IMR-90 (cell line): ENCODE results near the gene RGS9. TPM values are rescaled to one million over a fixed set of nuclear protein-coding genes. Genes with fewer than 3 reads are reported as not detected.

Experiments used
- ATAC-seq: fragments of 200-7000 bp; cut with Tn5 transposase; 2 replicates; pipeline ENCODE4 v1.9.1; 2020; ENCODE audit warnings: low read depth, mild to moderate bottlenecking, moderate library complexity
- BruUV-seq: library from RNA; stranded (reverse); fragments of 400-500 nt; replicated peaks from 2 replicates; lab custom pipeline; 2021; lab: Mats Ljungman, UMichigan
- CTCF ChIA-PET: fragments of 300-600 bp; formaldehyde crosslinking; extraction: SDS; loops from one replicate; lab custom pipeline; 2021; ENCODE audit warnings: antibody characterized with exemption; lab: Yijun Ruan, JAX
- POLR2A ChIA-PET: fragments of 300-600 bp; sonication (Branson Sonifier 250); formaldehyde crosslinking; loops from one replicate; lab custom pipeline; 2022; ENCODE audit warnings: antibody characterized with exemption; ENCODE audit not compliant: unreplicated experiment; lab: Charles Lee
- DNase-seq: peaks from one replicate; pipeline ENCODE4 v3.0.0; 2013
- H2AFZ ChIP-seq: replicated peaks from 2 replicates; pipeline ENCODE3; 2013; ENCODE audit warnings: low read length, mild to moderate bottlenecking; ENCODE audit not compliant: poor library complexity
- H2AK5ac ChIP-seq: 2 replicates; pipeline ENCODE4 v1.6.1; 2013; ENCODE audit warnings: low read depth, low read length, inconsistent platforms
- H2AK9ac ChIP-seq: replicated peaks from 2 replicates; pipeline ENCODE3; 2013; ENCODE audit warnings: mild to moderate bottlenecking, low read depth, low read length, moderate library complexity; ENCODE audit not compliant: poor library complexity
- H2BK120ac ChIP-seq: 2 replicates; pipeline ENCODE4 v1.6.1; 2013; ENCODE audit warnings: low read depth, low read length, inconsistent platforms
- H2BK15ac ChIP-seq: 3 replicates; pipeline ENCODE4 v1.6.1; 2013; ENCODE audit warnings: low read depth, low read length, inconsistent platforms
- H2BK20ac ChIP-seq: 2 replicates; pipeline ENCODE4 v1.6.1; 2013; ENCODE audit warnings: low read depth, mild to moderate bottlenecking, inconsistent platforms, low read length, moderate library complexity
- H2BK5ac ChIP-seq: 2 replicates; pipeline ENCODE4 v1.6.1; 2013; ENCODE audit warnings: mild to moderate bottlenecking, low read depth, low read length, inconsistent platforms; ENCODE audit not compliant: poor library complexity, severe bottlenecking
- H3K14ac ChIP-seq: replicated peaks from 2 replicates; pipeline ENCODE4 v1.6.1; 2013; ENCODE audit warnings: low read depth, low read length, inconsistent platforms
- H3K18ac ChIP-seq: 2 replicates; pipeline ENCODE4 v1.6.1; 2013; ENCODE audit warnings: low read depth, low read length, control low read depth
- H3K23ac ChIP-seq: 2 replicates; pipeline ENCODE4 v1.6.1; 2013; ENCODE audit warnings: low read depth, low read length, inconsistent platforms
- H3K27ac ChIP-seq: 2 replicates; pipeline ENCODE4 v1.5.1; 2013; ENCODE audit warnings: mild to moderate bottlenecking, control low read depth, low read length; ENCODE audit not compliant: insufficient read depth
- H3K27me3 ChIP-seq: 2 replicates; pipeline ENCODE4 v1.6.1; 2013; ENCODE audit warnings: low read length; ENCODE audit not compliant: control insufficient read depth, insufficient read depth
- H3K36me3 ChIP-seq: 2 replicates; pipeline ENCODE4 v1.6.1; 2013; ENCODE audit warnings: low read length, mixed read lengths; ENCODE audit not compliant: control insufficient read depth, insufficient read depth
- H3K4ac ChIP-seq: 2 replicates; pipeline ENCODE4 v1.6.1; 2013; ENCODE audit warnings: low read depth, low read length, inconsistent platforms
- H3K4me1 ChIP-seq: 2 replicates; pipeline ENCODE4 v1.6.1; 2013; ENCODE audit warnings: low read length, mixed read lengths; ENCODE audit not compliant: control insufficient read depth, insufficient read depth
- H3K4me2 ChIP-seq: 2 replicates; pipeline ENCODE4 v1.6.1; 2013; ENCODE audit warnings: low read depth, mild to moderate bottlenecking, control low read depth, low read length, moderate library complexity
- H3K4me3 ChIP-seq: 2 replicates; pipeline ENCODE4 v1.5.1; 2013; ENCODE audit warnings: low read depth, mild to moderate bottlenecking, control low read depth, low read length, moderate library complexity; ENCODE audit not compliant: insufficient read depth
- H3K56ac ChIP-seq: 2 replicates; pipeline ENCODE4 v1.6.1; 2013; ENCODE audit warnings: low read length, inconsistent platforms; ENCODE audit not compliant: insufficient read depth; ENCODE audit errors: extremely low read depth
- H3K79me1 ChIP-seq, 2 experiments: 2 replicates each; pipeline ENCODE4 v1.6.1; 2013; ENCODE audit warnings: low read length in 2 of 2, inconsistent platforms in 1 of 2, low read depth in 1 of 2
- H3K9ac ChIP-seq: 2 replicates; pipeline ENCODE4 v1.6.1; 2013; ENCODE audit warnings: low read depth, low read length, control low read depth
- H3K9me1 ChIP-seq: 2 replicates; pipeline ENCODE4 v1.6.1; 2013; ENCODE audit warnings: low read length, inconsistent platforms; ENCODE audit not compliant: insufficient read depth
- H3K9me3 ChIP-seq: 2 replicates; pipeline ENCODE4 v1.6.1; 2013; ENCODE audit warnings: low read length; ENCODE audit not compliant: control insufficient read depth, insufficient read depth
- H4K20me1 ChIP-seq: 2 replicates; pipeline ENCODE4 v1.6.1; 2013; ENCODE audit warnings: low read length, inconsistent platforms; ENCODE audit not compliant: insufficient read depth
- H4K5ac ChIP-seq: 2 replicates; pipeline ENCODE4 v1.6.1; 2013; ENCODE audit warnings: mild to moderate bottlenecking, low read depth, low read length, control low read depth
- H4K8ac ChIP-seq, 2 experiments: 2 replicates each; pipeline ENCODE4 v1.6.1; 2013; ENCODE audit warnings: low read depth in 2 of 2, low read length in 2 of 2, control low read depth in 1 of 2, inconsistent platforms in 1 of 2
- H4K91ac ChIP-seq: 2 replicates; pipeline ENCODE4 v1.6.1; 2013; ENCODE audit warnings: low read depth, low read length, inconsistent platforms; ENCODE audit not compliant: insufficient read depth
- CEBPB ChIP-seq: IDR thresholded peaks from 2 replicates; pipeline ENCODE4 v1.6.1; 2012; ENCODE audit warnings: low read depth, low read length, improper control_type of control experiment
- FOS ChIP-seq: fragments of 150-350 bp; IDR thresholded peaks from 2 replicates; pipeline ENCODE4 v1.6.1; 2016; ENCODE audit warnings: low read depth, low read length
- MAFK ChIP-seq: IDR thresholded peaks from 2 replicates; pipeline ENCODE4 v1.6.1; 2012; ENCODE audit warnings: low read depth, low read length, improper control_type of control experiment
- MAZ ChIP-seq: IDR thresholded peaks from 2 replicates; pipeline ENCODE4 v1.6.1; 2012; ENCODE audit warnings: low read depth, mild to moderate bottlenecking, low read length, improper control_type of control experiment, moderate library complexity, borderline replicate concordance
- MXI1 ChIP-seq: IDR thresholded peaks from 2 replicates; pipeline ENCODE4 v1.6.1; 2012; ENCODE audit warnings: low read depth, mild to moderate bottlenecking, low read length, moderate library complexity, borderline replicate concordance
- NFE2L2 ChIP-seq: fragments of 150-350 bp; IDR thresholded peaks from 2 replicates; pipeline ENCODE4 v1.6.1; 2016; ENCODE audit warnings: low read depth, mild to moderate bottlenecking, low read length
- POLR2A ChIP-seq: IDR thresholded peaks from 2 replicates; pipeline ENCODE4 v1.6.1; 2012; ENCODE audit warnings: mild to moderate bottlenecking, low read depth, low read length
- SMC3 ChIP-seq: fragments of 150-350 bp; IDR thresholded peaks from 2 replicates; pipeline ENCODE4 v1.6.1; 2016; ENCODE audit warnings: low read depth, mild to moderate bottlenecking, antibody characterized with exemption, low read length, moderate library complexity
- WGBS, 2 experiments: methylation state at CpG; one replicate each; pipeline versions ENCODE4 v1.1.5 to v1.1.7; 2013; ENCODE audit warnings: missing lambda C conversion rate in 2 of 2; ENCODE audit not compliant: insufficient read length in 1 of 2; ENCODE audit errors: extremely low coverage in 2 of 2; 5-methylcytosine and 5-hydroxymethylcytosine counted together
- dilution Hi-C: fragments of 300-500 bp; cut with HindIII; formaldehyde crosslinking; loops from one replicate; pipeline ENCODE4 v1.14.3; 2018; ENCODE audit warnings: low sequenced_read_pairs; ENCODE audit not compliant: unreplicated experiment
- in situ Hi-C: fragments of 300-500 bp; cut with MboI; formaldehyde crosslinking; loops from 3 replicates; pipeline ENCODE4 v1.14.3; 2019; ENCODE audit warnings: low sequenced_read_pairs, inconsistent platforms, mixed read lengths
- intact Hi-C: fragments of 100-400 bp; cut with micrococcal nuclease; formaldehyde crosslinking; loops from 2 replicates; pipeline ENCODE4 v1.10.0; 2022
- polyA plus RNA-seq, 3 experiments: library from polyadenylated mRNA; depleted of rRNA; stranded (reverse); fragments of >200 nt; gene quantifications; 2 replicates each; pipeline ENCODE4 v1.2.3, GENCODE V29; 2012; ENCODE audit warnings: low replicate concordance in 1 of 3
- total RNA-seq: library from RNA; depleted of rRNA; stranded (reverse); fragments of >200 nt; gene quantifications from 2 replicates; pipeline ENCODE4 v1.2.3, GENCODE V29; 2012
- TF ChIP-seq, protein P1 (sequence below): conservative IDR thresholded peaks from 2 replicates; pipeline ENCODE4 v1.5.1; 2012; ENCODE audit warnings: mild to moderate bottlenecking, low read depth, low read length, improper control_type of control experiment

Gene RGS9
- total and polyA plus RNA-seq, 2 of the 4 experiments (the other 2 are of a cell fraction) = 0.90 to 1.1 TPM

DNA sequence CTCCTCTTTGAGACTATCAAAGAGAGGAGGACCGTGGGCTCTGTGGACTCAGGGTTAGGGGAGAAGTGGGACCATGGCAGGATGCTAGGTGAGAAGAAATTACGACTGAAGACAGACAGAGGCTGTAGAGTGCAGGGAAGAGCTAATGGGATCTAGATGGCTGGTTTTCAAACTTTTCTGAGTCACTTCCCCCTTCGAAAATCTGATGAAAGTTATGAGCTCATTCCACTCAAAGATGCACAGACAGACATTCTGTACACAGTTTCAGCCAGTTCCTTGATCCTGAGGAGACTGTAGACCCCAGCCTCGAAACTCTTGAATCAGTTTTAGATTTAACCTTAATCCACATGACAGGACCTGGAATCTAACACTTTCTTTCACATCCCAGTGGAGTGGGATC lies 40.7 kb downstream of the RGS9 start:
- intact Hi-C loops = no loop called here
- Histone ChIP-seq H2BK20ac (peak overlapping the region; percentile 97), H2AFZ (peak overlapping the region; percentile 59), H3K79me1 (no peaks in the 10 kb centered on the region), H3K27ac (peak overlapping the region; percentile 44), H3K18ac (peak overlapping the region; percentile 84), H2BK5ac (peak overlapping the region; percentile 79), H3K9me3 (no peaks in the 10 kb centered on the region), H3K4me3 (no peak overlapping the region), H4K91ac (peak overlapping the region; percentile 88), H3K4me1 (peaks cover 12% of the 10 kb centered on the region), H4K20me1 (no peaks in the 10 kb centered on the region), H3K9me1 (peaks cover 35% of the 10 kb centered on the region), H4K5ac (peak overlapping the region; percentile 81), H3K14ac (peak overlapping the region; percentile 92), H3K23ac (peak overlapping the region; percentile 80; the same call in 1 of the 2 replicates), H2AK9ac (peak overlapping the region; percentile 49), H3K27me3 (no peaks in the 10 kb centered on the region), H2BK120ac (peak overlapping the region; percentile 93), H3K4ac (peak overlapping the region; percentile 88), H2AK5ac (peak overlapping the region; percentile 98), H3K36me3 (no peaks in the 10 kb centered on the region), H3K56ac (peak overlapping the region; percentile 36; the same call in 1 of the 2 replicates), H3K4me2 (no peak overlapping the region; the same call in 1 of the 2 replicates), H2BK15ac (peak overlapping the region; percentile 97; the same call in 2 of the 3 replicates), H3K9ac (no peak overlapping the region), H4K8ac (peak overlapping the region; percentile 21 to 87; a peak in 3 of 4 replicates)
- ATAC-seq = peak; percentile 76
- ChIA-PET CTCF (interaction anchor here (0.5 to 1.5 kb wide), 3 partner anchors 41 to 144 kb away, joined by 3 to 4 read pairs (median 4); partner anchors contain the start of gene RGS9), POLR2A (no interaction called here)
- dilution Hi-C loops = no loop called here
- in situ Hi-C loops = no loop called here
- WGBS, 2 experiments = 52% methylated on average over 2 of the region's 4 CpGs; no CpG with 5 or more reads in 1 of the 2 experiments
- TF ChIP-seq FOS = peak; percentile 33; the same call in 1 of the 2 replicates
- 0 out of 2 replicates have a peak, but pooled peaks have one; percentile 2 for TF ChIP-seq MAFK
- TF ChIP-seq NFE2L2 = no peak
- no peak for TF ChIP-seq MXI1
- peak; percentile 24; the same call in 1 of the 2 replicates for TF ChIP-seq CEBPB
- TF ChIP-seq MAZ = no peak
- no peak for TF ChIP-seq POLR2A
- TF ChIP-seq, protein P1, sequence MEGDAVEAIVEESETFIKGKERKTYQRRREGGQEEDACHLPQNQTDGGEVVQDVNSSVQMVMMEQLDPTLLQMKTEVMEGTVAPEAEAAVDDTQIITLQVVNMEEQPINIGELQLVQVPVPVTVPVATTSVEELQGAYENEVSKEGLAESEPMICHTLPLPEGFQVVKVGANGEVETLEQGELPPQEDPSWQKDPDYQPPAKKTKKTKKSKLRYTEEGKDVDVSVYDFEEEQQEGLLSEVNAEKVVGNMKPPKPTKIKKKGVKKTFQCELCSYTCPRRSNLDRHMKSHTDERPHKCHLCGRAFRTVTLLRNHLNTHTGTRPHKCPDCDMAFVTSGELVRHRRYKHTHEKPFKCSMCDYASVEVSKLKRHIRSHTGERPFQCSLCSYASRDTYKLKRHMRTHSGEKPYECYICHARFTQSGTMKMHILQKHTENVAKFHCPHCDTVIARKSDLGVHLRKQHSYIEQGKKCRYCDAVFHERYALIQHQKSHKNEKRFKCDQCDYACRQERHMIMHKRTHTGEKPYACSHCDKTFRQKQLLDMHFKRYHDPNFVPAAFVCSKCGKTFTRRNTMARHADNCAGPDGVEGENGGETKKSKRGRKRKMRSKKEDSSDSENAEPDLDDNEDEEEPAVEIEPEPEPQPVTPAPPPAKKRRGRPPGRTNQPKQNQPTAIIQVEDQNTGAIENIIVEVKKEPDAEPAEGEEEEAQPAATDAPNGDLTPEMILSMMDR = no peak
- no peak for TF ChIP-seq SMC3
- DNase-seq = peak; percentile 83
- no TSS peak for BruUV-seq
